K562 (cell line): Measurements from ENCODE around the gene AFF1. TPM values are rescaled to one million over a fixed set of nuclear protein-coding genes. Genes with fewer than 3 reads are reported as not detected.

ENCODE experiments used
- ATAC-seq: fragments of 200-7000 bp; cut with Tn5 transposase; 3 replicates; pipeline ENCODE4 v1.9.1; 2020; ENCODE audit warnings: moderate library complexity
- BruUV-seq: library from RNA; stranded (reverse); fragments of 400-500 nt; replicated peaks from 2 replicates; lab custom pipeline; 2021; lab: Mats Ljungman, UMichigan
- CTCF ChIA-PET: fragments of 300-600 bp; formaldehyde crosslinking; extraction: SDS; loops from one replicate; lab custom pipeline; 2021; ENCODE audit warnings: low intra/inter-chr PET ratio; lab: Yijun Ruan, JAX
- POLR2A ChIA-PET: fragments of 300-600, 350-650 bp; sonication (Branson Sonifier 250); formaldehyde crosslinking; extraction: SDS; loops from one replicate; lab custom pipeline; 2021; ENCODE audit warnings: antibody characterized with exemption, inconsistent platforms; lab: Yijun Ruan, JAX
- DNase-seq, 4 experiments: peaks; one replicate each; pipeline versions ENCODE4 v3.0.0 to v3.0.0-alpha.2; 2011 to 2018; ENCODE audit warnings: low spot score in 3 of 4, mixed read lengths in 3 of 4; ENCODE audit errors: extremely low read depth in 1 of 4
- FAIRE-seq: peaks from 2 replicates; lab custom pipeline; 2011; peaks lifted over from hg19 to GRCh38; lab: Jason Lieb, UNC
- H2AFZ ChIP-seq: 2 replicates; pipeline ENCODE4 v1.6.0; 2011; ENCODE audit warnings: low read depth, low read length, control low read depth, inconsistent platforms
- H3K27ac ChIP-seq: fragments of 200-600 bp; 3 replicates; pipeline ENCODE4 v1.8.0; 2011; ENCODE audit warnings: low read depth, mild to moderate bottlenecking, control low read depth, inconsistent platforms, low read length, moderate library complexity, mixed read lengths; ENCODE audit errors: extremely low read depth
- H3K27me3 ChIP-seq, 2 experiments: fragments of 300-600 bp in 1 of 2; 2 replicates in 1 of 2; 3 replicates in 1 of 2; pipeline versions ENCODE4 v1.6.0 to v1.8.0; 2011; ENCODE audit warnings: inconsistent platforms in 2 of 2, low read length in 2 of 2, mild to moderate bottlenecking in 1 of 2, mixed read lengths in 1 of 2, moderate library complexity in 1 of 2; ENCODE audit not compliant: control insufficient read depth in 2 of 2, insufficient read depth in 2 of 2
- H3K36me3 ChIP-seq: fragments of 300-600 bp; 3 replicates; pipeline ENCODE4 v1.8.0; 2011; ENCODE audit warnings: mild to moderate bottlenecking, low read length, inconsistent platforms; ENCODE audit not compliant: control insufficient read depth, insufficient read depth
- H3K4me1 ChIP-seq, 2 experiments: fragments of 200-600 bp in 1 of 2; replicated peaks in 1 of 2; 2 replicates in 1 of 2; 3 replicates in 1 of 2; pipeline versions ENCODE4 v1.5.1 to v1.8.0; 2011; ENCODE audit warnings: inconsistent platforms in 2 of 2, low read length in 2 of 2, mild to moderate bottlenecking in 1 of 2, mixed read lengths in 1 of 2, moderate library complexity in 1 of 2; ENCODE audit not compliant: control insufficient read depth in 2 of 2, insufficient read depth in 2 of 2
- H3K4me2 ChIP-seq: 2 replicates; pipeline ENCODE4 v1.6.1; 2011; ENCODE audit warnings: low read length, control low read depth, inconsistent platforms, mixed read lengths; ENCODE audit not compliant: insufficient read depth
- H3K4me3 ChIP-seq: fragments of 200-600 bp; sonication (generic), shearing (Covaris generic); 2 replicates; pipeline ENCODE4 v1.5.1; 2016; ENCODE audit warnings: control low read depth, inconsistent platforms
- H3K79me2 ChIP-seq: fragments of 200-600 bp; 3 replicates; pipeline ENCODE4 v1.8.0; 2011; ENCODE audit warnings: low read length, inconsistent platforms; ENCODE audit not compliant: control insufficient read depth, insufficient read depth
- H3K9ac ChIP-seq, 2 experiments: 2 replicates each; pipeline versions ENCODE4 v1.6.0 to v1.6.1; 2011; ENCODE audit warnings: low read depth in 2 of 2, low read length in 2 of 2, control low read depth in 1 of 2, inconsistent platforms in 1 of 2, mild to moderate bottlenecking in 1 of 2, mixed read lengths in 1 of 2; ENCODE audit not compliant: insufficient read depth in 1 of 2
- H3K9me1 ChIP-seq: one replicate; pipeline ENCODE4 v1.6.0; 2011; ENCODE audit warnings: inconsistent platforms, mild to moderate bottlenecking, low read length, moderate library complexity; ENCODE audit not compliant: control insufficient read depth, insufficient read depth
- H3K9me3 ChIP-seq: replicated peaks from 2 replicates; pipeline ENCODE4 v1.5.1; 2011; ENCODE audit warnings: low read depth, low read length, inconsistent platforms; ENCODE audit not compliant: control insufficient read depth, insufficient read depth
- H4K20me1 ChIP-seq: replicated peaks from 2 replicates; pipeline ENCODE4 v1.6.1; 2011; ENCODE audit warnings: low read length, inconsistent platforms, mixed read lengths; ENCODE audit not compliant: control insufficient read depth, insufficient read depth
- CREBBP ChIP-seq: IDR thresholded peaks from one replicate; pipeline ENCODE4 v1.6.1; 2012; ENCODE audit warnings: low read depth, mild to moderate bottlenecking, control low read depth, inconsistent platforms, low read length
- E2F8 ChIP-seq: fragments of 450-650 bp; IDR thresholded peaks from 2 replicates; pipeline ENCODE4 v1.7.1; 2018; ENCODE audit warnings: mild to moderate bottlenecking, low read depth; ENCODE audit not compliant: partially characterized antibody
- KAT2B ChIP-seq: IDR thresholded peaks from one replicate; pipeline ENCODE4 v1.6.1; 2012; ENCODE audit warnings: low read depth, mild to moderate bottlenecking, control low read depth, inconsistent platforms, low read length, moderate library complexity
- MXI1 ChIP-seq: IDR thresholded peaks from 2 replicates; pipeline ENCODE4 v1.6.1; 2011; ENCODE audit warnings: low read depth, mild to moderate bottlenecking, improper control_type of control experiment, low read length
- MYC ChIP-seq, 2 experiments: fragments of 250-450 bp in 1 of 2; sonication (Bioruptor Pico) in 1 of 2; IDR thresholded peaks; 2 replicates each; pipeline versions ENCODE4 v1.5.1 to v1.6.1; 2012 to 2021; ENCODE audit warnings: low read depth in 2 of 2, borderline replicate concordance in 1 of 2, improper control_type of control experiment in 1 of 2, low read length in 1 of 2, mild to moderate bottlenecking in 1 of 2, moderate library complexity in 1 of 2
- POLR2A ChIP-seq: fragments of 450-650 bp; conservative IDR thresholded peaks from 2 replicates; pipeline ENCODE4 v1.6.1; 2016
- POLR3G ChIP-seq: IDR thresholded peaks from 2 replicates; pipeline ENCODE4 v1.6.1; 2011; ENCODE audit not compliant: insufficient read length, insufficient replicate concordance; ENCODE audit errors: extremely low read depth
- SMAD1 ChIP-seq: fragments of 150-350 bp; IDR thresholded peaks from 2 replicates; pipeline ENCODE4 v1.6.1; 2014; ENCODE audit warnings: low read length, low read depth; ENCODE audit not compliant: partially characterized antibody
- SMAD3 ChIP-seq: fragments of 450-650 bp; formaldehyde crosslinking; conservative IDR thresholded peaks from 2 replicates; pipeline ENCODE4 v1.4.0; 2020; ENCODE audit warnings: mild to moderate bottlenecking
- SMARCA4 ChIP-seq: fragments of 450-650 bp; IDR thresholded peaks from 2 replicates; pipeline ENCODE4 v1.6.1; 2016
- TAL1 ChIP-seq: fragments of 450-650 bp; IDR thresholded peaks from 2 replicates; pipeline ENCODE4 v1.6.1; 2016; ENCODE audit warnings: mild to moderate bottlenecking
- TEAD1 ChIP-seq, 2 experiments: fragments of 450-650 bp in 1 of 2; sonication (generic) in 1 of 2; formaldehyde crosslinking; IDR thresholded peaks; 2 replicates each; pipeline versions ENCODE4 v1.4.0 to v1.8.0; 2020 to 2022; ENCODE audit warnings: mild to moderate bottlenecking in 2 of 2, missing genetic modification reagents in 1 of 2
- ZEB2 ChIP-seq: fragments of 450-650 bp; IDR thresholded peaks from 2 replicates; pipeline ENCODE4 v1.6.1; 2016
- ZNF239 ChIP-seq: fragments of 250-450 bp; sonication (Bioruptor Pico); IDR thresholded peaks from 2 replicates; pipeline ENCODE4 v1.4.0; 2020; ENCODE audit warnings: mild to moderate bottlenecking
- ZNF41 ChIP-seq: fragments of 250-450 bp; sonication (Bioruptor Pico); conservative IDR thresholded peaks from 2 replicates; pipeline ENCODE4 v1.4.0; 2020; ENCODE audit warnings: mild to moderate bottlenecking
- WGBS: fragments of 100-300 bp; shearing (Covaris generic); methylation state at CpG from one replicate; pipeline ENCODE4 v1.1.6; 2016; ENCODE audit warnings: low coverage, mixed read lengths; ENCODE audit not compliant: insufficient coverage; ENCODE audit errors: missing lambda C conversion rate; 5-methylcytosine and 5-hydroxymethylcytosine counted together
- in situ Hi-C: fragments of 300-500 bp; cut with MboI; formaldehyde crosslinking; loops from 4 replicates; pipeline ENCODE4 v1.15.0; 2018; ENCODE audit warnings: inconsistent platforms, mixed read lengths
- intact Hi-C: fragments of 100-400 bp; cut with micrococcal nuclease; formaldehyde crosslinking; loops from 2 replicates; pipeline ENCODE4 v1.14.2; 2022
- polyA plus RNA-seq, 8 experiments: library from polyadenylated mRNA; depleted of rRNA in 4 of 8; stranded (reverse) in 5 of 8; unstranded in 3 of 8; fragments of >200 nt; fragmentation: Nextera tagmentation in 2 of 8; fragmentation: Illumina TruSeq in 1 of 8; extraction: Ambion mirVana in 2 of 8; extraction: Trizol in 1 of 8; gene quantifications; 2 replicates each; pipeline versions ENCODE4 v1.2.1 to v1.2.3, GENCODE V29; 2011 to 2014; ENCODE audit warnings: inconsistent platforms in 1 of 8, missing spikeins in 1 of 8
- total RNA-seq, 7 experiments: library from RNA; depleted of rRNA in 6 of 7; stranded (reverse); fragments of >200 nt in 6 of 7; fragmentation: Illumina TruSeq in 2 of 7; extraction: Trizol in 2 of 7; gene quantifications; 2 replicates each; pipeline versions ENCODE4 v1.2.1 to v1.2.3, GENCODE V29; 2011 to 2021; ENCODE audit warnings: low replicate concordance in 1 of 7
- TF ChIP-seq, protein P1 (sequence below): fragments of 250-450 bp; sonication (Bioruptor Pico); IDR thresholded peaks from 2 replicates; pipeline ENCODE4 v1.5.0; 2022; ENCODE audit warnings: mild to moderate bottlenecking

The AFF1 gene
- total and polyA plus RNA-seq, 9 of the 15 experiments (the other 6 are each of a cell fraction or from before 2014, with no cell fraction given): 4.1 to 47.5 (median 17.2) TPM

DNA sequence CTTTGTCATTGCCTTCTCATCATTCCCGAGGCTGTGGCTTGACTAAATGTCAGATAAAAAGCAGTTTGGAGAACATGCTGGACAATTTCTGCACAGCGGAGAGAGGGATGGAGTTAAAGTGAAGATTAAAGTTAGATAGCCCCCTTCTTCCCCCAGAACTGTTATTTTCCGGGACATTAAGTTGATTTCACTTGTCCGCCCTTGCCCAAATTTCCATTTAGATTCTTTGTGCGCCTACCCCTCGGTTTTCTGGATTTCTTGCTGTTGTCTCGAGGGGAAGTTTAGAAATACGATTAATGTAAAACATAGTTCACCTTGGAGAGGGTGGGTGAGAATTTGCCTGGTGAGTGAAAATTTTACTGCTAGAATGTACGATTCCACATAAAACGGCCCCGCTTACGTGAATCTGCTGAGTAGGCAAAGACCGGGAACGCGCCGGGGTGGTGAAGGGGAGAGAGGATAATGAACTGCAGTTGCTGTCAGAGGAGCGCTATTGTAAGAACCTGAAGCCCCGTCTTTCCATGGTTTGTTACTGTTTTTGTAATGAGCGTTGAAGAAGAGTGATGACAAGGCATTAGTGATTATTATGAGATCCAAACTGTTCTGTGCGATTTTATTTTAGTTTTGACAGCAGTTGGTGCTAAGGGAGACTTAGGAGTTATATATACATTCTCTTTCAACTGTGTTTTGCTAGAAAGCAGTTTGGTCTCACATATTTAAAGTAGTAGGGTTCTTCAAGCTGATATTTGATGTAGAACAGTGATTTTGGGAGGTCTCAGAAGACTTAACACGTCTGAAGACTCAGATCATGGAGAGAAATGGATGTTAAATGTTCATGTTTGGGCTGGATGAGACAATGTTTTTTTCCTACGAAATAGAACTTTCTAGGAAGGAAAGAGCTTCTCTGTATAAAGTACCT, 73.0 kb downstream of the AFF1 start:
- peak overlapping the region; percentile 97 for H3K27ac ChIP-seq
- DNase-seq (peak in 2 of 4 experiments; percentile 40 to 77), FAIRE-seq (peak; percentile 55), ATAC-seq (peak; percentile 39)
- H3K9me1 ChIP-seq: no peaks in the 10 kb centered on the region
- H3K36me3 ChIP-seq: no peaks in the 10 kb centered on the region
- H3K4me2 ChIP-seq: peak overlapping the region; percentile 92
- CTCF ChIA-PET: no interaction called here
- intact Hi-C loops (loop anchor here (2.0 kb wide), 4 partner anchors 47 to 85 kb away; partner anchors contain the start of gene AFF1), in situ Hi-C loops (loop anchor here (5.0 kb wide), 1 partner anchor 70 kb away; the partner anchor contains the start of gene AFF1)
- H3K4me3 ChIP-seq: peak overlapping the region; percentile 79
- H3K9me3 ChIP-seq: no peaks in the 10 kb centered on the region
- H3K4me1 ChIP-seq: peaks cover 9 to 43% of the 10 kb centered on the region in 2 experiments
- POLR2A ChIA-PET: interaction anchor here (0.6 to 3.8 kb wide), 15 partner anchors 9 to 205 kb away, joined by 3 to 36 read pairs (median 6); partner anchors contain the start of gene AFF1
- H2AFZ ChIP-seq: peak overlapping the region; percentile 93
- H3K9ac ChIP-seq: peak overlapping the region; percentile 96
- 1% methylated on average over 22 of the region's 22 CpGs for WGBS
- peaks cover 71% of the 10 kb centered on the region for H3K79me2 ChIP-seq
- no peaks in the 10 kb centered on the region; the same call in 1 of the 2 replicates for H4K20me1 ChIP-seq
- BruUV-seq: TSS peak; percentile 53
- H3K27me3 ChIP-seq: no peaks in the 10 kb centered on the region
- TF ChIP-seq KAT2B: no peak
- TF ChIP-seq SMAD1: no peak
- no peak for TF ChIP-seq TAL1
- TF ChIP-seq MXI1: no peak
- TF ChIP-seq POLR2A: no peak
- no peak for TF ChIP-seq ZNF239 (CRISPR knock-in tag)
- TF ChIP-seq SMARCA4: no peak
- TF ChIP-seq, protein P1, sequence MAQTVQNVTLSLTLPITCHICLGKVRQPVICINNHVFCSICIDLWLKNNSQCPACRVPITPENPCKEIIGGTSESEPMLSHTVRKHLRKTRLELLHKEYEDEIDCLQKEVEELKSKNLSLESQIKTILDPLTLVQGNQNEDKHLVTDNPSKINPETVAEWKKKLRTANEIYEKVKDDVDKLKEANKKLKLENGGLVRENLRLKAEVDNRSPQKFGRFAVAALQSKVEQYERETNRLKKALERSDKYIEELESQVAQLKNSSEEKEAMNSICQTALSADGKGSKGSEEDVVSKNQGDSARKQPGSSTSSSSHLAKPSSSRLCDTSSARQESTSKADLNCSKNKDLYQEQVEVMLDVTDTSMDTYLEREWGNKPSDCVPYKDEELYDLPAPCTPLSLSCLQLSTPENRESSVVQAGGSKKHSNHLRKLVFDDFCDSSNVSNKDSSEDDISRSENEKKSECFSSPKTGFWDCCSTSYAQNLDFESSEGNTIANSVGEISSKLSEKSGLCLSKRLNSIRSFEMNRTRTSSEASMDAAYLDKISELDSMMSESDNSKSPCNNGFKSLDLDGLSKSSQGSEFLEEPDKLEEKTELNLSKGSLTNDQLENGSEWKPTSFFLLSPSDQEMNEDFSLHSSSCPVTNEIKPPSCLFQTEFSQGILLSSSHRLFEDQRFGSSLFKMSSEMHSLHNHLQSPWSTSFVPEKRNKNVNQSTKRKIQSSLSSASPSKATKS: no peak
- no peak for TF ChIP-seq SMAD3 (CRISPR knock-in tag)
- TF ChIP-seq TEAD1 (CRISPR knock-in tag; IDR thresholded peaks at IDR 0.05): no peak; a peak in 1 of 4 replicates
- TF ChIP-seq CREBBP: no peak
- TF ChIP-seq MYC (IDR thresholded peaks at IDR 0.05; ENCODE audit: low read depth, low read length): no peak
- TF ChIP-seq MYC (CRISPR knock-in tag; IDR thresholded peaks at IDR 0.05; ENCODE audit: borderline replicate concordance, low read depth): no peak
- TF ChIP-seq ZNF41 (CRISPR knock-in tag): no peak
- TF ChIP-seq E2F8: no peak
- no peak for TF ChIP-seq POLR3G
- TF ChIP-seq ZEB2: 0 out of 2 replicates have a peak, but pooled peaks have one; percentile 3
